HG03460 (cell line): ENCODE measurements around the gene RNU6-1.

Source experiments
- ATAC-seq: cut with Tn5 transposase; IDR thresholded peaks from one replicate; pipeline ENCODE4 v1.9.1; 2021; ENCODE audit not compliant: unreplicated experiment

The RNU6-1 gene

GRCh38 chr15:67859331-67859946, 19.6 kb upstream of the RNU6-1 start:
- ATAC-seq = no peak

- no peak for ATAC-seq
These were observed 17.4 kb upstream of the RNU6-1 start for GRCh38 chr15:67857220-67857619.

GRCh38 chr15:67855842-67856241, 16.0 kb upstream of the RNU6-1 start:
- no peak for ATAC-seq

GRCh38 chr15:67854358-67854757, 14.5 kb upstream of the RNU6-1 start:
- no peak for ATAC-seq

GRCh38 chr15:67853454-67853853, 13.6 kb upstream of the RNU6-1 start:
- ATAC-seq = no peak

GRCh38 chr15:67852418-67852817, 12.6 kb upstream of the RNU6-1 start:
- no peak for ATAC-seq

GRCh38 chr15:67850994-67851571, 11.2 kb upstream of the RNU6-1 start:
- ATAC-seq = no peak

- ATAC-seq = no peak
These were observed 10.5 kb upstream of the RNU6-1 start for GRCh38 chr15:67850336-67850735.

GRCh38 chr15:67849538-67849937, 9.7 kb upstream of the RNU6-1 start:
- no peak for ATAC-seq

GRCh38 chr15:67845974-67846373, 6.1 kb upstream of the RNU6-1 start:
- ATAC-seq = no peak

- no peak for ATAC-seq
These were observed 3.9 kb upstream of the RNU6-1 start for GRCh38 chr15:67843571-67844387.

- no peak for ATAC-seq
These were observed 3.3 kb upstream of the RNU6-1 start for GRCh38 chr15:67843092-67843501.

GRCh38 chr15:67841513-67841762, 1.6 kb upstream of the RNU6-1 start:
- ATAC-seq = no peak

- no peak for ATAC-seq
These were observed 1.1 kb upstream of the RNU6-1 start for GRCh38 chr15:67840749-67841512.

GRCh38 chr15:67839499-67839928, 331 bp downstream of the RNU6-1 start:
- peak; percentile 13 for ATAC-seq

- ATAC-seq = no peak
These were observed 984 bp downstream of the RNU6-1 start for GRCh38 chr15:67838789-67839332.

- ATAC-seq = no peak
These were observed 2.9 kb downstream of the RNU6-1 start for GRCh38 chr15:67836955-67837354.

- ATAC-seq = no peak
These were observed 3.4 kb downstream of the RNU6-1 start for GRCh38 chr15:67836477-67836876.

GRCh38 chr15:67836134-67836455, 3.8 kb downstream of the RNU6-1 start:
- ATAC-seq = no peak

- no peak for ATAC-seq
These were observed 4.3 kb downstream of the RNU6-1 start for GRCh38 chr15:67835297-67836133.
